Endodermal cell (in vitro differentiated cells): ENCODE data around the gene ARMC8. TPM values are rescaled to one million over a fixed set of nuclear protein-coding genes. Genes with fewer than 3 reads are reported as not detected.

Experiments used
- DNase-seq: peaks from one replicate; pipeline ENCODE4 v3.0.0-alpha.2; 2017
- H3K27ac ChIP-seq: 2 replicates; pipeline ENCODE4 v1.5.1; 2013; ENCODE audit warnings: mild to moderate bottlenecking, low read depth, low read length, moderate library complexity
- H3K27me3 ChIP-seq: 2 replicates; pipeline ENCODE4 v1.6.1; 2013; ENCODE audit warnings: mild to moderate bottlenecking, low read length, moderate library complexity; ENCODE audit not compliant: insufficient read depth, control insufficient read depth, poor library complexity, severe bottlenecking
- H3K36me3 ChIP-seq: 2 replicates; pipeline ENCODE4 v1.7.0; 2013; ENCODE audit warnings: mild to moderate bottlenecking, low read length, moderate library complexity; ENCODE audit not compliant: control insufficient read depth, insufficient read depth
- H3K4me1 ChIP-seq: one replicate; pipeline ENCODE4 v1.7.0; 2013; ENCODE audit warnings: low read length; ENCODE audit not compliant: control insufficient read depth, insufficient read depth
- H3K4me3 ChIP-seq: 2 replicates; pipeline ENCODE4 v1.5.1; 2013; ENCODE audit warnings: mild to moderate bottlenecking, low read length, moderate library complexity
- H3K9ac ChIP-seq: 2 replicates; pipeline ENCODE4 v1.6.1; 2013; ENCODE audit warnings: mild to moderate bottlenecking, low read length, moderate library complexity; ENCODE audit not compliant: poor library complexity, severe bottlenecking; ENCODE audit errors: extremely low read depth
- H3K9me3 ChIP-seq: 2 replicates; pipeline ENCODE4 v1.6.1; 2013; ENCODE audit warnings: mild to moderate bottlenecking, low read length, moderate library complexity; ENCODE audit not compliant: control insufficient read depth
- H3K27ac Mint-ChIP-seq: 2 replicates; pipeline ENCODE4 v1.8.0; 2020; ENCODE audit warnings: mixed read lengths
- H3K27me3 Mint-ChIP-seq: 2 replicates; pipeline ENCODE4 v1.8.0; 2021; ENCODE audit warnings: mild to moderate bottlenecking, mixed read lengths; ENCODE audit not compliant: insufficient read depth
- H3K36me3 Mint-ChIP-seq: 2 replicates; pipeline ENCODE4 v1.8.0; 2020; ENCODE audit warnings: low read depth, mixed read lengths
- H3K4me1 Mint-ChIP-seq: 2 replicates; pipeline ENCODE4 v1.8.0; 2020; ENCODE audit warnings: mixed read lengths
- H3K4me3 Mint-ChIP-seq: 2 replicates; pipeline ENCODE4 v1.8.0; 2020; ENCODE audit warnings: mild to moderate bottlenecking, moderate library complexity, mixed read lengths
- H3K9me3 Mint-ChIP-seq: 2 replicates; pipeline ENCODE4 v1.8.0; 2020; ENCODE audit warnings: mild to moderate bottlenecking, mixed read lengths
- WGBS, 2 experiments: methylation state at CpG; one replicate each; pipeline versions ENCODE4 v1.1.5 to v1.1.7; 2013; ENCODE audit warnings: missing lambda C conversion rate in 2 of 2, mixed read lengths in 1 of 2; ENCODE audit not compliant: insufficient coverage in 1 of 2, insufficient read length in 1 of 2; 5-methylcytosine and 5-hydroxymethylcytosine counted together
- total RNA-seq, 2 donors: library from RNA; stranded (reverse); fragmentation: NEBNext Ultra II Directional in 1 of 2; extraction: Animal tissue kit (Norgen Biotek cat#: 25700) in 1 of 2; gene quantifications; 2 replicates in 1 of 2; 3 replicates in 1 of 2; pipeline ENCODE4 v1.2.1, GENCODE V29; 2021
- TF ChIP-seq, protein P1 (sequence below): fragments of 200-600 bp; sonication (generic); conservative IDR thresholded peaks from 2 replicates; pipeline ENCODE4 v1.5.0; 2021; ENCODE audit warnings: antibody characterized with exemption, mild to moderate bottlenecking

The ARMC8 gene
- total RNA-seq, 2 donors from 2014 or later, result 58.6 to 60.4 TPM

DNA sequence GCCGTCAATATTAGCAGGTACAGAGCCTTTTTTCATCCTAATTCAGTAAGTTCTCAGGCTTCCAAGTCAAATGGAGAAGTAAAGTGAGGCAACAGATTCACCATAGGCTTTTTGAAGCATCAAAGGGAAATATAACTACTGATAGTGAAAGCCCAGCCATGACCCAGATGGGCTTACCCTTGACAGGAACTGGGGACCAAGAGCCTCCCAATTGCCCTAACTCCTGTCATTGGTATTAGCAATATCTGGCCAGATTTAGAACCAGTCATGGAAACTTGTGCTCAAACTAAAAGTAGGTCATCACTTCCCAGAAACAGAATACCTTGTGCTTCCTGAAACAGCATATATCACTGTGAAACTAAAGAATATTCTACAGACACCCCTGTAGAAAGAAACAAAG, 109.5 kb downstream of the ARMC8 start:
- 96 to 100% methylated on average over 1 of the region's 1 CpG for WGBS, 2 experiments

GRCh38 chr3:138297059-138297607, 110.0 kb downstream of the ARMC8 start:
- WGBS, 2 experiments, result 98 to 100% methylated on average over 1 to 4 of the region's 5 CpGs
- Mint-ChIP-seq H3K27me3 (no peaks in the 10 kb centered on the region), H3K4me3 (no peak overlapping the region), H3K27ac (no peak overlapping the region), H3K36me3 (peaks cover 33% of the 10 kb centered on the region), H3K4me1 (no peaks in the 10 kb centered on the region), H3K9me3 (no peaks in the 10 kb centered on the region)
- no peak for DNase-seq
- H3K36me3 ChIP-seq, result peaks cover 47% of the 10 kb centered on the region
- H3K4me3 ChIP-seq, result no peak overlapping the region
- H3K9ac ChIP-seq, result no peak overlapping the region
- no peak overlapping the region for H3K27ac ChIP-seq
- no peaks in the 10 kb centered on the region for H3K27me3 ChIP-seq
- no peaks in the 10 kb centered on the region for H3K9me3 ChIP-seq
- H3K4me1 ChIP-seq, result no peaks in the 10 kb centered on the region
- TF ChIP-seq, protein P1, sequence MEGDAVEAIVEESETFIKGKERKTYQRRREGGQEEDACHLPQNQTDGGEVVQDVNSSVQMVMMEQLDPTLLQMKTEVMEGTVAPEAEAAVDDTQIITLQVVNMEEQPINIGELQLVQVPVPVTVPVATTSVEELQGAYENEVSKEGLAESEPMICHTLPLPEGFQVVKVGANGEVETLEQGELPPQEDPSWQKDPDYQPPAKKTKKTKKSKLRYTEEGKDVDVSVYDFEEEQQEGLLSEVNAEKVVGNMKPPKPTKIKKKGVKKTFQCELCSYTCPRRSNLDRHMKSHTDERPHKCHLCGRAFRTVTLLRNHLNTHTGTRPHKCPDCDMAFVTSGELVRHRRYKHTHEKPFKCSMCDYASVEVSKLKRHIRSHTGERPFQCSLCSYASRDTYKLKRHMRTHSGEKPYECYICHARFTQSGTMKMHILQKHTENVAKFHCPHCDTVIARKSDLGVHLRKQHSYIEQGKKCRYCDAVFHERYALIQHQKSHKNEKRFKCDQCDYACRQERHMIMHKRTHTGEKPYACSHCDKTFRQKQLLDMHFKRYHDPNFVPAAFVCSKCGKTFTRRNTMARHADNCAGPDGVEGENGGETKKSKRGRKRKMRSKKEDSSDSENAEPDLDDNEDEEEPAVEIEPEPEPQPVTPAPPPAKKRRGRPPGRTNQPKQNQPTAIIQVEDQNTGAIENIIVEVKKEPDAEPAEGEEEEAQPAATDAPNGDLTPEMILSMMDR, result no peak

More for the DNA sequence above, 109.5 kb downstream of the ARMC8 start:
- Histone ChIP-seq H3K36me3 (peaks cover 47% of the 10 kb centered on the region), H3K27me3 (no peaks in the 10 kb centered on the region), H3K4me1 (no peaks in the 10 kb centered on the region), H3K27ac (no peak overlapping the region), H3K4me3 (no peak overlapping the region), H3K9me3 (no peaks in the 10 kb centered on the region), H3K9ac (no peak overlapping the region)
- Mint-ChIP-seq H3K36me3 (peaks cover 35% of the 10 kb centered on the region), H3K27me3 (no peaks in the 10 kb centered on the region), H3K27ac (no peak overlapping the region), H3K9me3 (no peaks in the 10 kb centered on the region), H3K4me1 (no peaks in the 10 kb centered on the region), H3K4me3 (no peak overlapping the region)
- TF ChIP-seq, protein P1, result no peak
- no peak for DNase-seq

DNA sequence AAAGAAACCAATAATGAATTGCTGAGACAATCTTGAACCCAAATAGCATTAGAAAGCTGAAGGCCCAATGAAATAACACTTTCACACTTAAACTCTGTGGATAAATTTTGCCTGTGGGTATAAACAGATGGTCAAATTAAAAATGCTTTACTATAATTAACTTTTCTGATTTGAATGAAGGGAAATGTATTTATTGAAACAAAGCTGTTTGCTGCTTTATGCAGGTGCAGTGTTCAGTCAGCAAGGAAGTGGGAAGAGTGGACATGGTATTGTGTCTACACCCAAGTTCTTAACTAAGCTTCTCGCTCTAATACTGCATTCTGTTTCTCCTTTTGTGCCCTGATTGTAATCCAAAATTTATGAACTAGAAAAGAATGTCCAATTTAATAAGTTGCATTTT, 110.8 kb downstream of the ARMC8 start:
- H3K9me3 ChIP-seq, result no peaks in the 10 kb centered on the region
- no peak overlapping the region for H3K4me3 ChIP-seq
- Mint-ChIP-seq H3K36me3 (peaks cover 33% of the 10 kb centered on the region), H3K4me3 (no peak overlapping the region), H3K4me1 (no peaks in the 10 kb centered on the region), H3K27ac (no peak overlapping the region), H3K27me3 (no peaks in the 10 kb centered on the region), H3K9me3 (no peaks in the 10 kb centered on the region)
- no peak overlapping the region for H3K9ac ChIP-seq
- no peak overlapping the region for H3K27ac ChIP-seq
- DNase-seq, result no peak
- H3K36me3 ChIP-seq, result peaks cover 39% of the 10 kb centered on the region
- WGBS, 2 experiments, result 100% methylated on average over 1 of the region's 1 CpG; no CpG with 5 or more reads in 1 of the 2 experiments
- H3K27me3 ChIP-seq, result no peaks in the 10 kb centered on the region
- TF ChIP-seq, protein P1, result no peak
- H3K4me1 ChIP-seq, result no peaks in the 10 kb centered on the region
